Measurements from ENCODE around the gene WNT2B. TPM values are rescaled to one million over a fixed set of nuclear protein-coding genes. Genes with fewer than 3 reads are reported as not detected.

Gene WNT2B
- total and polyA plus RNA-seq, 9 of the 15 experiments (the other 6 are each of a cell fraction or from before 2014, with no cell fraction given), result 0.02 to 0.06 (median 0.04) TPM; not detected in 3

DNA sequence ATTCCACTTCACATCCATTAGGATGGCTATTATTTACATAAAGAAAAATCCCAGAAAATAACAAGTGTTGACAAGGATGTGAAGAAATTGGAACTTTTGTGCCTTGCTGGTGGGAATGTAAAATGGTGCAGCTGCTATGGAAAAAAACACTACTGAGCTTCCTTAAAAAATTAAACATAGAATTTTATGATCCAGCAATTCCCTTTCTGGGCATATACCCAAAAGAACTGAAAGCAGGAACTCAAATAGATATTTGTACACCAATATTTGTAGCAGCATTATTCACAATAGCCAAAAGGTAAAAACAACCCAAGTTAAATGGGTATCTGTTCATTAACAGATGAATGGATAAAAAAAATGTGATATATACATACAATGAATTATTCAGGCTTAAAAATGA, 45.6 kb downstream of the WNT2B start (continued):
- TF ChIP-seq KDM4B (IDR thresholded peaks at IDR 0.05; ENCODE audit: borderline replicate concordance in 2 of 2, low read depth in 1 of 2) (no peak), CBFA2T2 (conservative IDR thresholded peaks at IDR 0.05) (no peak), ZNF3 (CRISPR knock-in tag; IDR thresholded peaks at IDR 0.05) (no peak)
- TF ChIP-seq, protein P1, sequence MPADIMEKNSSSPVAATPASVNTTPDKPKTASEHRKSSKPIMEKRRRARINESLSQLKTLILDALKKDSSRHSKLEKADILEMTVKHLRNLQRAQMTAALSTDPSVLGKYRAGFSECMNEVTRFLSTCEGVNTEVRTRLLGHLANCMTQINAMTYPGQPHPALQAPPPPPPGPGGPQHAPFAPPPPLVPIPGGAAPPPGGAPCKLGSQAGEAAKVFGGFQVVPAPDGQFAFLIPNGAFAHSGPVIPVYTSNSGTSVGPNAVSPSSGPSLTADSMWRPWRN (IDR thresholded peaks at IDR 0.05; ENCODE audit: low read depth), result no peak

DNA sequence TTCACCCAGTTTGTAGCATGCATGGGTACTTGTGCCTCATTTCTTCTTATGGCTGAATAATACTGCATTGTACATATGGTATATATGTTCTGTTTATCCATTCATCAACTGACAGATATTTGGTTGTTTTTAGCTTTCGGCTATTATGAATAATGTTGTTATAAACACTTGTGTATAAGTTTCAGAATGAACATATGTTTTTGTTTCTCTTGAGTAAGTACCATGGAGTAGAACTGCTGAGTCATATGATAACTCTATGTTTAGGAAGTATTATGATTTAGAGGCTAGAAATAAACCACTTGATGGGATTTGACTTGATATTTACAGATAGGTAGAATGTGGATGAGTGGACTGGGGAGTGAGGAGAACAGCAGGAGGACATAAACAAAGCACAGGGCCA, 48.6 kb downstream of the WNT2B start:
- H4K20me1 ChIP-seq (replicated peaks; ENCODE audit: control insufficient read depth, insufficient read depth, low read length), result no peaks in the 10 kb centered on the region
- H3K4me1 ChIP-seq (replicated peaks in 1 of 2; ENCODE audit: control insufficient read depth in 2 of 2, insufficient read depth in 2 of 2, low read length in 2 of 2), result no peaks in the 10 kb centered on the region; a peak in 1 of 5 replicates
- no TSS peak for BruUV-seq (replicated peaks)
- WGBS (ENCODE audit: insufficient coverage, low coverage, missing lambda C conversion rate), result 100% methylated on average over 1 of the region's 1 CpG
- no peak for DNase-seq (ENCODE audit: extremely low read depth in 1 of 4, low spot score in 3 of 4)
- in situ Hi-C loops (cut with MboI) (no loop called here), intact Hi-C loops (cut with micrococcal nuclease) (no loop called here)
- no peak overlapping the region for H3K4me3 ChIP-seq
- no peaks in the 10 kb centered on the region; the same call in 2 of the 3 replicates for H3K36me3 ChIP-seq (ENCODE audit: control insufficient read depth, insufficient read depth, low read length)
- H3K4me2 ChIP-seq (ENCODE audit: insufficient read depth, low read length), result no peak overlapping the region
- no peaks in the 10 kb centered on the region for H3K79me2 ChIP-seq (ENCODE audit: control insufficient read depth, insufficient read depth, low read length)
- H2AFZ ChIP-seq (ENCODE audit: low read depth, low read length), result peak overlapping the region; percentile 35; the same call in 1 of the 2 replicates
- no peaks in the 10 kb centered on the region for H3K9me1 ChIP-seq (ENCODE audit: control insufficient read depth, insufficient read depth, low read length)
- FAIRE-seq, result no peak
- no peaks in the 10 kb centered on the region for H3K27me3 ChIP-seq (ENCODE audit: control insufficient read depth in 2 of 2, insufficient read depth in 2 of 2, low read length in 2 of 2)
- CTCF ChIA-PET (ENCODE audit: low intra/inter-chr PET ratio), result interaction anchor here (0.7 kb wide), 1 partner anchor 83 kb away, joined by 3 read pairs; no protein-coding TSS in a partner anchor
- ATAC-seq, result peak; percentile 31; the same call in 1 of the 3 replicates
- H3K9ac ChIP-seq (ENCODE audit: insufficient read depth in 1 of 2, low read depth in 2 of 2, low read length in 2 of 2), result no peak overlapping the region
- H3K27ac ChIP-seq (ENCODE audit: extremely low read depth, low read depth, low read length), result no peak overlapping the region
- POLR2A ChIA-PET, result interaction anchor here (1.8 kb wide), 1 partner anchor 14 kb away, joined by 5 read pairs; no protein-coding TSS in a partner anchor
- no peaks in the 10 kb centered on the region for H3K9me3 ChIP-seq (replicated peaks; ENCODE audit: control insufficient read depth, insufficient read depth, low read depth, low read length)
- TF ChIP-seq, protein P2, sequence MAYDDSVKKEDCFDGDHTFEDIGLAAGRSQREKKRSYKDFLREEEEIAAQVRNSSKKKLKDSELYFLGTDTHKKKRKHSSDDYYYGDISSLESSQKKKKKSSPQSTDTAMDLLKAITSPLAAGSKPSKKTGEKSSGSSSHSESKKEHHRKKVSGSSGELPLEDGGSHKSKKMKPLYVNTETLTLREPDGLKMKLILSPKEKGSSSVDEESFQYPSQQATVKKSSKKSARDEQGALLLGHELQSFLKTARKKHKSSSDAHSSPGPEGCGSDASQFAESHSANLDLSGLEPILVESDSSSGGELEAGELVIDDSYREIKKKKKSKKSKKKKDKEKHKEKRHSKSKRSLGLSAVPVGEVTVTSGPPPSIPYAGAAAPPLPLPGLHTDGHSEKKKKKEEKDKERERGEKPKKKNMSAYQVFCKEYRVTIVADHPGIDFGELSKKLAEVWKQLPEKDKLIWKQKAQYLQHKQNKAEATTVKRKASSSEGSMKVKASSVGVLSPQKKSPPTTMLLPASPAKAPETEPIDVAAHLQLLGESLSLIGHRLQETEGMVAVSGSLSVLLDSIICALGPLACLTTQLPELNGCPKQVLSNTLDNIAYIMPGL (CRISPR knock-in tag; IDR thresholded peaks at IDR 0.05), result no peak
- TF ChIP-seq, protein P3, sequence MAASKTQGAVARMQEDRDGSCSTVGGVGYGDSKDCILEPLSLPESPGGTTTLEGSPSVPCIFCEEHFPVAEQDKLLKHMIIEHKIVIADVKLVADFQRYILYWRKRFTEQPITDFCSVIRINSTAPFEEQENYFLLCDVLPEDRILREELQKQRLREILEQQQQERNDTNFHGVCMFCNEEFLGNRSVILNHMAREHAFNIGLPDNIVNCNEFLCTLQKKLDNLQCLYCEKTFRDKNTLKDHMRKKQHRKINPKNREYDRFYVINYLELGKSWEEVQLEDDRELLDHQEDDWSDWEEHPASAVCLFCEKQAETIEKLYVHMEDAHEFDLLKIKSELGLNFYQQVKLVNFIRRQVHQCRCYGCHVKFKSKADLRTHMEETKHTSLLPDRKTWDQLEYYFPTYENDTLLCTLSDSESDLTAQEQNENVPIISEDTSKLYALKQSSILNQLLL (CRISPR knock-in tag; IDR thresholded peaks at IDR 0.05; ENCODE audit: borderline replicate concordance), result no peak
- TF ChIP-seq E2F3 (CRISPR knock-in tag; IDR thresholded peaks at IDR 0.05) (no peak), FOXK1 (CRISPR knock-in tag; IDR thresholded peaks at IDR 0.05; ENCODE audit: borderline replicate concordance) (no peak), HDAC3 (IDR thresholded peaks at IDR 0.05; ENCODE audit: borderline replicate concordance, partially characterized antibody) (no peak), ZNF217 (CRISPR knock-in tag; IDR thresholded peaks at IDR 0.05) (no peak), BACH1 (tag; IDR thresholded peaks at IDR 0.05) (peak; percentile 81; the same call in 1 of the 2 replicates), ILF3 (IDR thresholded peaks at IDR 0.05; ENCODE audit: borderline replicate concordance) (no peak), NFIX (CRISPR knock-in tag; IDR thresholded peaks at IDR 0.05; ENCODE audit: low read depth) (no peak), SMARCE1 (IDR thresholded peaks at IDR 0.05) (no peak), MCM2 (IDR thresholded peaks at IDR 0.05; ENCODE audit: low read depth) (no peak), MAFK (IDR thresholded peaks at IDR 0.05; ENCODE audit: low read length) (peak; percentile 86), ZBED1 (IDR thresholded peaks at IDR 0.05) (no peak), ZNF561 (CRISPR knock-in tag; conservative IDR thresholded peaks at IDR 0.05) (no peak)
- TF ChIP-seq, protein P4, sequence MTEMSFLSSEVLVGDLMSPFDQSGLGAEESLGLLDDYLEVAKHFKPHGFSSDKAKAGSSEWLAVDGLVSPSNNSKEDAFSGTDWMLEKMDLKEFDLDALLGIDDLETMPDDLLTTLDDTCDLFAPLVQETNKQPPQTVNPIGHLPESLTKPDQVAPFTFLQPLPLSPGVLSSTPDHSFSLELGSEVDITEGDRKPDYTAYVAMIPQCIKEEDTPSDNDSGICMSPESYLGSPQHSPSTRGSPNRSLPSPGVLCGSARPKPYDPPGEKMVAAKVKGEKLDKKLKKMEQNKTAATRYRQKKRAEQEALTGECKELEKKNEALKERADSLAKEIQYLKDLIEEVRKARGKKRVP (CRISPR knock-in tag; IDR thresholded peaks at IDR 0.05), result no peak

Measured in K562 (cell line).